Measurements from ENCODE around the gene PSRC1.

PSRC1 gene

DNA sequence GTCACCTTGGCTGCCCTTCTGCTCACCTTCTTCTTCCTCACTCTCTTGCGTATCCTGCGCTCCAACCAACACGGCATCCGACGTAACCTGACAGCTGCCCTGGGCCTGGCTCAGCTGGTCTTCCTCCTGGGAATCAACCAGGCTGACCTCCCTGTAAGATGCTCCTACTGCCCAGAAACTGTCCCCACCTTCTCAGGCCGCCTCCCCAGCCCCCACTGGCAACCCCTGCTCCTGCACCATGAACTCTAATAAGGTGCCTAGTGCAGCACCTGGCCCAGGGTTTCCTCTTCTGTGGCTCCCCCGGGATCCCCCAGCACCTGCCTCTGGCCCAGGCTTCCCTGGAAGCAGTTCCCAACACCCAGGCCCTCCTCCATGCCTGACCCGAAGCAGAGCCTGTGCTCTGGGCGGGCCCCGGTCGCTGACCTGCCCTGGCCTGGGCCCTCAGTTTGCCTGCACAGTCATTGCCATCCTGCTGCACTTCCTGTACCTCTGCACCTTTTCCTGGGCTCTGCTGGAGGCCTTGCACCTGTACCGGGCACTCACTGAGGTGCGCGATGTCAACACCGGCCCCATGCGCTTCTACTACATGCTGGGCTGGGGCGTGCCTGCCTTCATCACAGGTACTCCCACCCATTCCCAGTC is 12.8 kb downstream of the PSRC1 start:
- TF ChIP-seq, protein P1, sequence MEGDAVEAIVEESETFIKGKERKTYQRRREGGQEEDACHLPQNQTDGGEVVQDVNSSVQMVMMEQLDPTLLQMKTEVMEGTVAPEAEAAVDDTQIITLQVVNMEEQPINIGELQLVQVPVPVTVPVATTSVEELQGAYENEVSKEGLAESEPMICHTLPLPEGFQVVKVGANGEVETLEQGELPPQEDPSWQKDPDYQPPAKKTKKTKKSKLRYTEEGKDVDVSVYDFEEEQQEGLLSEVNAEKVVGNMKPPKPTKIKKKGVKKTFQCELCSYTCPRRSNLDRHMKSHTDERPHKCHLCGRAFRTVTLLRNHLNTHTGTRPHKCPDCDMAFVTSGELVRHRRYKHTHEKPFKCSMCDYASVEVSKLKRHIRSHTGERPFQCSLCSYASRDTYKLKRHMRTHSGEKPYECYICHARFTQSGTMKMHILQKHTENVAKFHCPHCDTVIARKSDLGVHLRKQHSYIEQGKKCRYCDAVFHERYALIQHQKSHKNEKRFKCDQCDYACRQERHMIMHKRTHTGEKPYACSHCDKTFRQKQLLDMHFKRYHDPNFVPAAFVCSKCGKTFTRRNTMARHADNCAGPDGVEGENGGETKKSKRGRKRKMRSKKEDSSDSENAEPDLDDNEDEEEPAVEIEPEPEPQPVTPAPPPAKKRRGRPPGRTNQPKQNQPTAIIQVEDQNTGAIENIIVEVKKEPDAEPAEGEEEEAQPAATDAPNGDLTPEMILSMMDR (IDR thresholded peaks at IDR 0.05; ENCODE audit: low read depth, low read length, missing control alignments): no peak
- H3K4me3 ChIP-seq (ENCODE audit: low read depth, low read length): no peak overlapping the region
- no peak for DNase-seq (ENCODE audit: low read depth)
- in situ Hi-C loops (cut with HindIII; ENCODE audit: low sequenced_read_pairs): loop anchor here (10.0 kb wide), 1 partner anchor 135 kb away; no protein-coding TSS in a partner anchor

DNA sequence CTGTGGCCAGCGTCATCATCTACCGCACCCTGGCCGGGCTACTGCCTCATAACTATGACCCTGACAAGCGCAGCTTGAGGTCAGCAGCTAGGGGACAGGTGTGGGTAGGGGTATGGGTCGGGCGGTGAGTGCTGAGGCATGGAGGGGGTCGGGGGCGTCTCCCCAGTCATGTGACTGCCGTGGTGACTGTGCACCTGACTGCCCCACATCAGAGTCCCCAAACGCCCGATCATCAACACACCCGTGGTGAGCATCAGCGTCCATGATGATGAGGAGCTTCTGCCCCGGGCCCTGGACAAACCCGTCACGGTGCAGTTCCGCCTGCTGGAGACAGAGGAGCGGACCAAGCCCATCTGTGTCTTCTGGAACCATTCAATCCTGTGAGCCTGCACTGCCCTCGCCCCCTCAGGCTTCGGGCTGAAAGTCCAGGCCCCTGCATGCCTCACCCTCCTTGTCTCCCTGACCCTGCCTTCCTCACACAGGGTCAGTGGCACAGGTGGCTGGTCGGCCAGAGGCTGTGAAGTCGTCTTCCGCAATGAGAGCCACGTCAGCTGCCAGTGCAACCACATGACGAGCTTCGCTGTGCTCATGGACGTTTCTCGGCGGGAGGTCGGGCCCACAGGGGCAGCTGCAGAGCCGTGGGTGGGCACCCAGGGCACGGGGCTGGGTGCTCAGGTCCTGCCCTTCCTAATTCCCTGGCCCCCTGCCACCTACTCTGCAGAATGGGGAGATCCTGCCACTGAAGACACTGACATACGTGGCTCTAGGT is 13.5 kb downstream of the PSRC1 start:
- TF ChIP-seq, protein P1 (IDR thresholded peaks at IDR 0.05; ENCODE audit: low read depth, low read length, missing control alignments): no peak
- H3K4me3 ChIP-seq (ENCODE audit: low read depth, low read length): no peak overlapping the region
- no peak for DNase-seq (ENCODE audit: low read depth)
- in situ Hi-C loops (cut with HindIII; ENCODE audit: low sequenced_read_pairs): no loop called here

DNA sequence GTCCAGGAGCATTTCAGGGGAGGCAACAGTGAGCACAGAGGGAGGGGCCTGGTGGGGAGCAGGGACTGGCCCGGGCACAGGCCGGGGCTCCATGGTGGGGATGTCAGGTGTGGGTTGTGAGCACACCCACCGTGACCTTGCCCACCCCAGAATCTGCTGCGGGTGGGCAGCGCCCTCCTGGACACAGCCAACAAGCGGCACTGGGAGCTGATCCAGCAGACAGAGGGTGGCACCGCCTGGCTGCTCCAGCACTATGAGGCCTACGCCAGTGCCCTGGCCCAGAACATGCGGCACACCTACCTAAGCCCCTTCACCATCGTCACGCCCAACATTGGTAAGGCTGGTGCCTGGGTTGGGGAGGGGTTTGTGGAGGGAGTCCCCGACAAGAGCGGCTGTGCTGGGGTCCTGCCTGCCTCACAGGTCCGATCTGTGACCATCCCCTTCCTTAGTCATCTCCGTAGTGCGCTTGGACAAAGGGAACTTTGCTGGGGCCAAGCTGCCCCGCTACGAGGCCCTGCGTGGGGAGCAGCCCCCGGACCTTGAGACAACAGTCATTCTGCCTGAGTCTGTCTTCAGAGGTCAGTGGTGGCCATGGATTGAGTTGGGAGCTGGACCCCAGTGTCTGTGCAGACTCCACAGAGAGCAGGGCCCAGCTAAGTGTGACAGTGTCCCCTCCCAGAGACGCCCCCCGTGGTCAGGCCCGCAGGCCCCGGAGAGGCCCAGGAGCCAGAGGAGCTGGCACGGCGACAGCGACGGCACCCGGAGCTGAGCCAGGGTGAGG is 14.3 kb downstream of the PSRC1 start:
- no peak overlapping the region for H3K4me3 ChIP-seq (ENCODE audit: low read depth, low read length)
- DNase-seq (ENCODE audit: low read depth): no peak
- TF ChIP-seq, protein P1 (IDR thresholded peaks at IDR 0.05; ENCODE audit: low read depth, low read length, missing control alignments): no peak
- in situ Hi-C loops (cut with HindIII; ENCODE audit: low sequenced_read_pairs): no loop called here

DNA sequence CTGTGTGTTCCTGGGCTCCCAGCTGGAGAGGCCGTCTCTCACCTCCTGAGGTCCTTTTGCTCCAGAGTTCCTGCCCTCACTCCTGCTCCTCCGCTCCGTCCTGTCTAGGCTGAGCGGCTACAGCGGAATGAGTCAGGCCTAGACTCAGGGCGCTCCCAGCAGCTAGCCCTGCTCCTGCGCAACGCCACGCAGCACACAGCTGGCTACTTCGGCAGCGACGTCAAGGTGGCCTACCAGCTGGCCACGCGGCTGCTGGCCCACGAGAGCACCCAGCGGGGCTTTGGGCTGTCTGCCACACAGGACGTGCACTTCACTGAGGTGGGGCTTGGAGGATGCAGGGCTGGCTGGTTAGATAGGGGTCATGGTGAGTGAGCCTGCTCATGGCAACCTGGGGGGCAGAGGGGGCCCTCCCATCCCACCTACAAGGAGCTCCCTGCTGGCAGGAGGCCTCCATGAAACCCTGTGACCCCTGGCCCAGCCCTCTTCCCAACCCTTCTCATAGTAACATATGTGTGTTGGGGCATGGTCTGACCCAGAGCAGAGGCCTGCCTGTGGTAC is 15.1 kb downstream of the PSRC1 start:
- no peak for DNase-seq (ENCODE audit: low read depth)
- in situ Hi-C loops (cut with HindIII; ENCODE audit: low sequenced_read_pairs): no loop called here
- TF ChIP-seq, protein P1 (IDR thresholded peaks at IDR 0.05; ENCODE audit: low read depth, low read length, missing control alignments): no peak
- H3K4me3 ChIP-seq (ENCODE audit: low read depth, low read length): no peak overlapping the region

DNA sequence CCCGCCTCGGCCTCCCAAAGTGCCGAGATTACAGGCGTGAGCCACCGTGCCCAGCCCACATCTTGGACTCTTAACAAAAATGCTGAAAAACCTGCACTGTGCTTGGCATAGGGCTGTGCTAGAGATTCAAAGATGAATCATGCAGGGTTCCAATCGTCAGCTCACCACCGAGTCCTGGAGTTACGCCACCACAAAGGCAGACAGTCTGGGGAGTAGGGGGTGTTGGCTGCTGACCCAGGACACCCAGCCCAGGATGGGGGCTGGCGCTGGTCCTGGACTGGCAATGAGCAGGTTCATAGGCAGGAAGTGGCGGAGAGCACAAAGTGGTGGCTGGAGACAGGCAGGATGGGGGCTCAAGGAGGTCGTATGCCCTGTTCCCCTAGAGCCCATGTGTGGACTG is 16.0 kb downstream of the PSRC1 start:
- H3K4me3 ChIP-seq (ENCODE audit: low read depth, low read length): no peak overlapping the region
- TF ChIP-seq, protein P1 (IDR thresholded peaks at IDR 0.05; ENCODE audit: low read depth, low read length, missing control alignments): no peak
- DNase-seq (ENCODE audit: low read depth): peak; percentile 76
- in situ Hi-C loops (cut with HindIII; ENCODE audit: low sequenced_read_pairs): no loop called here

DNA sequence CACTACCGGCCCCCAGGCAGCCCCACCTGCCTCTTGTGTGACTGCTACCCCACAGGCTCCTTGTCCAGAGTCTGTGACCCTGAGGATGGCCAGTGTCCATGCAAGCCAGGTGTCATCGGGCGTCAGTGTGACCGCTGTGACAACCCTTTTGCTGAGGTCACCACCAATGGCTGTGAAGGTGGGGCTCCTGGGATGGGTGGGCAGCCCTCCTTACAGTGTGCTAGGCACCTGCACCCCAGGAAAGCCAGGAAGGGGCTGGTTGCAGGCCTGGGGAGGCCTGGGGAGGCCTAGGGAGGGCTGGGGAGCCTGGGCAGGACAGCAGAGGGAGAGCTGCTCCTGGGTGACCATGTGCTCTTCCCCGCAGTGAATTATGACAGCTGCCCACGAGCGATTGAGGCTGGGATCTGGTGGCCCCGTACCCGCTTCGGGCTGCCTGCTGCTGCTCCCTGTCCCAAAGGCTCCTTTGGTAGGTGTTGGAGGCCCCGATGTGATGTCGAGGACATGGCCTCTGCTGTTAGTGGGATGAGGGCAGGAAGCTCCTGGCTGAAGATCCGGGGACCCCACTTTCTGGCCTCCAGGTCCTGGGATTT is 17.1 kb downstream of the PSRC1 start:
- no peak overlapping the region for H3K4me3 ChIP-seq (ENCODE audit: low read depth, low read length)
- no peak for DNase-seq (ENCODE audit: low read depth)
- TF ChIP-seq, protein P1 (IDR thresholded peaks at IDR 0.05; ENCODE audit: low read depth, low read length, missing control alignments): no peak
- in situ Hi-C loops (cut with HindIII; ENCODE audit: low sequenced_read_pairs): no loop called here

All from astrocyte of the cerebellum (primary cell).